Kidney (tissue), 14 donors: Measurements from ENCODE around the gene OR51I2. TPM values are rescaled to one million over a fixed set of nuclear protein-coding genes. Genes with fewer than 3 reads are reported as not detected.

ENCODE experiments used
- DNase-seq, 5 donors: peaks; one replicate each; pipeline ENCODE4 v3.0.0-alpha.2; 2013 to 2020
- FAIRE-seq: peaks from 2 replicates; lab custom pipeline; 2012; peaks lifted over from hg19 to GRCh38; lab: Jason Lieb, UNC
- H3K27ac ChIP-seq, 2 donors: one replicate each; pipeline ENCODE4 v1.7.0; 2013; ENCODE audit warnings: low read depth in 2 of 2, low read length in 2 of 2, inconsistent platforms in 1 of 2
- H3K27me3 ChIP-seq: one replicate; pipeline ENCODE4 v1.7.1; 2013; ENCODE audit warnings: low read length, inconsistent platforms; ENCODE audit not compliant: control insufficient read depth, insufficient read depth
- H3K36me3 ChIP-seq, 3 donors: one replicate each; pipeline versions ENCODE4 v1.7.0 to v1.7.1; 2013; ENCODE audit warnings: low read length in 3 of 3, control low read depth in 1 of 3, inconsistent platforms in 1 of 3; ENCODE audit not compliant: insufficient read depth in 3 of 3, control insufficient read depth in 2 of 3
- H3K4me1 ChIP-seq, 3 donors: one replicate each; pipeline versions ENCODE4 v1.7.0 to v1.7.1; 2013; ENCODE audit warnings: low read length in 3 of 3, inconsistent platforms in 1 of 3, low read depth in 1 of 3; ENCODE audit not compliant: control insufficient read depth in 2 of 3, insufficient read depth in 2 of 3
- H3K4me3 ChIP-seq, 3 donors: one replicate each; pipeline versions ENCODE4 v1.7.0 to v1.8.1; 2013; ENCODE audit warnings: low read length in 3 of 3, control low read depth in 1 of 3, inconsistent platforms in 1 of 3
- H3K9ac ChIP-seq, 3 donors: one replicate each; pipeline versions ENCODE4 v1.7.0 to v1.7.1; 2013; ENCODE audit warnings: low read length in 3 of 3, control low read depth in 1 of 3, inconsistent platforms in 1 of 3
- H3K9me3 ChIP-seq, 3 donors: one replicate each; pipeline versions ENCODE4 v1.7.0 to v1.7.1; 2013; ENCODE audit warnings: low read length in 3 of 3, control low read depth in 1 of 3, inconsistent platforms in 1 of 3; ENCODE audit not compliant: control insufficient read depth in 2 of 3, insufficient read depth in 1 of 3
- intact Hi-C: fragments of 100-400 bp; cut with DNase I; formaldehyde crosslinking; loops from one replicate; pipeline ENCODE4 v1.11.1; 2022
- polyA plus RNA-seq: library from polyadenylated mRNA; stranded (reverse); fragments of 350-450 nt; fragmentation: Illumina TruSeq; extraction: RNeasy Lipid Tissue Mini Kit (QIAGEN cat#74804); gene quantifications from one replicate; pipeline ENCODE4 v1.2.3, GENCODE V29; 2014; ENCODE audit warnings: low read depth, low replicate concordance; ENCODE audit not compliant: insufficient read depth
- total RNA-seq: library from RNA; stranded (reverse); fragmentation: NEBNext Ultra II Directional; extraction: Animal tissue kit (Norgen Biotek cat#: 25700); gene quantifications from one replicate; pipeline ENCODE4 v1.2.1, GENCODE V29; 2021
- TF ChIP-seq, protein P1 (sequence below): IDR thresholded peaks from 3 replicates; pipeline ENCODE4 v1.5.1; 2012; ENCODE audit warnings: mild to moderate bottlenecking, moderate library complexity, borderline replicate concordance; ENCODE audit not compliant: insufficient read depth; ENCODE audit errors: extremely low read depth
- donor health status: control.
- donor health status: control.
- donor health status: control.
- donor health status: control.
- donor health status: control.
- donor health status: DM: yes; HTN: yes; CAD: no.
- donor health status: Normal renal cell carcinoma (clear cell type).

The OR51I2 gene
- total and polyA plus RNA-seq, 2 donors from 2014 or later, result not detected

DNA sequence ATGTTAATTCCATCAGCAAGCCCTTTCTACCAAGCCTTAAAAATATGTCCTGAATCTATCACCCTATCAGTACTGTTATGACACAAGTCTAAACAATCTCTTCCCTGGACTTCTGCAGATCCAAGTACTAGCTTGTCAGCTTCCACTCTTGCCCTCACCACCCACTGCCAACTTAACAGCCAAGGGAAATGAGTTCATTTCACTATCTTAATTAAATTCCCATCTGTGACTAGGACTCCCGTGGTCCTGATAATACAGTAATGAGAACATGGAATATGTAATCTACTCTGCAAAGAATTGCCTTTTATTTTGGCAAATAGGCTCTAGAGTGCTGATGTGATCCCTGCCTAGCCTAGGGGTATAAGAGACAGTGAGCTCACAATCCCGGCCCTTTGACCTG lies 50.5 kb downstream of the OR51I2 start:
- Histone ChIP-seq H3K27ac (no peak overlapping the region), H3K4me1 (no peaks in the 10 kb centered on the region), H3K27me3 (no peaks in the 10 kb centered on the region), H3K9me3 (no peaks in the 10 kb centered on the region), H3K4me3 (no peak overlapping the region), H3K36me3 (no peaks in the 10 kb centered on the region), H3K9ac (no peak overlapping the region)
- FAIRE-seq (no peak), DNase-seq (no peak)
- TF ChIP-seq, protein P1, sequence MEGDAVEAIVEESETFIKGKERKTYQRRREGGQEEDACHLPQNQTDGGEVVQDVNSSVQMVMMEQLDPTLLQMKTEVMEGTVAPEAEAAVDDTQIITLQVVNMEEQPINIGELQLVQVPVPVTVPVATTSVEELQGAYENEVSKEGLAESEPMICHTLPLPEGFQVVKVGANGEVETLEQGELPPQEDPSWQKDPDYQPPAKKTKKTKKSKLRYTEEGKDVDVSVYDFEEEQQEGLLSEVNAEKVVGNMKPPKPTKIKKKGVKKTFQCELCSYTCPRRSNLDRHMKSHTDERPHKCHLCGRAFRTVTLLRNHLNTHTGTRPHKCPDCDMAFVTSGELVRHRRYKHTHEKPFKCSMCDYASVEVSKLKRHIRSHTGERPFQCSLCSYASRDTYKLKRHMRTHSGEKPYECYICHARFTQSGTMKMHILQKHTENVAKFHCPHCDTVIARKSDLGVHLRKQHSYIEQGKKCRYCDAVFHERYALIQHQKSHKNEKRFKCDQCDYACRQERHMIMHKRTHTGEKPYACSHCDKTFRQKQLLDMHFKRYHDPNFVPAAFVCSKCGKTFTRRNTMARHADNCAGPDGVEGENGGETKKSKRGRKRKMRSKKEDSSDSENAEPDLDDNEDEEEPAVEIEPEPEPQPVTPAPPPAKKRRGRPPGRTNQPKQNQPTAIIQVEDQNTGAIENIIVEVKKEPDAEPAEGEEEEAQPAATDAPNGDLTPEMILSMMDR, result no peak
- intact Hi-C loops, result no loop called here

DNA sequence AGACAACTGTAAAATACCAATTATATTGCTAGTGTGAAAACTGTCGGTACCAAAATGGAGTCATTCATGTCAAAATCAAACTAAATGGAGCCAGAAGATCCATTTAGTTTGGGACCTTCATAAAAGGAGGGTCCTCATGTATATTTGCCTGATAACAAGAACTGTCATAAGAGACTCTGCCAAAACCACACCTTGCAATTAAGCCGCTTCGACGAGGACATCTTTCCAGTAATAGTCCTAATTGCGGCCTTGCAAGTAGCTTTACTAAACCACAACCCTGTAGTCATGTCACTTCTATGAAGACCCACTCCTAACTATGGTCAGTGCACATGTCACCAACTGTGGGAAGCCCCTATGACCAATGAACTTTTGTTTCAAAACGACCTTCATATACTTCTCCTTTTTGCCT lies 51.3 kb downstream of the OR51I2 start:
- TF ChIP-seq, protein P1, result no peak
- Histone ChIP-seq H3K9me3 (no peaks in the 10 kb centered on the region), H3K36me3 (no peaks in the 10 kb centered on the region), H3K27me3 (no peaks in the 10 kb centered on the region), H3K9ac (no peak overlapping the region), H3K4me1 (no peaks in the 10 kb centered on the region), H3K27ac (no peak overlapping the region), H3K4me3 (no peak overlapping the region)
- FAIRE-seq (no peak), DNase-seq (no peak)
- intact Hi-C loops, result no loop called here

DNA sequence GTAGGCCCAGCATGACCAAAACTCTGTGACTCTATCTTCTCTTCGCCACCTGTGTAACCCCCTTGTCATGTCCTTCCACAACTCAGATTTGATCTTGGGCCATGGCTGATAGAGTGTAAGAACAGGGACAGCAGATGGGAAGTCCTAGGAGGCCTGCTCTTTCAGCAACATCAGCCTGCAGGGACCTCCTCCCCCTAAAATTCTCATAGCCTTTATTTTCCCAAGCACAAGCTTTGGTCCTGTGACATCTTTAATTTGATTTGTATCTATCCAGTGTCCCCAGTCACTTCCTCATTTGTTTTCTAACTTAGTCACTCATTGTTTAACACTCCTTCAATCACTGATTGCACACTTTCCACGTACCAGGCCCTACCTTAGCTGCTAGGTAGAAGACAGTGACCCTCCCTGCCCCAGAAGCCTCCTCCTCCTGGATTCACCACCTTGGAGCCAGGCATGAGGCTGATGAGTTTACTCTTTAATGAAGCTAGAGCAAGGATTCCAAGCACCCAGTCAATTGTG lies 55.3 kb downstream of the OR51I2 start:
- intact Hi-C loops, result no loop called here
- peak in 3 of 5 donors; percentile 16 to 59 (median 17) for DNase-seq
- TF ChIP-seq, protein P1, result no peak
- H3K4me1 ChIP-seq, result no peaks in the 10 kb centered on the region
- FAIRE-seq, result peak; percentile 35
- no peaks in the 10 kb centered on the region for H3K9me3 ChIP-seq
- no peak overlapping the region for H3K4me3 ChIP-seq
- H3K36me3 ChIP-seq, result no peaks in the 10 kb centered on the region
- H3K27ac ChIP-seq, result no peak overlapping the region
- no peaks in the 10 kb centered on the region for H3K27me3 ChIP-seq
- no peak overlapping the region for H3K9ac ChIP-seq
